IMR-90 (cell line): ENCODE data around the gene P2RY2. TPM values are rescaled to one million over a fixed set of nuclear protein-coding genes. Genes with fewer than 3 reads are reported as not detected.

Experiments used
- ATAC-seq: fragments of 200-7000 bp; cut with Tn5 transposase; 2 replicates; pipeline ENCODE4 v1.9.1; 2020; ENCODE audit warnings: low read depth, mild to moderate bottlenecking, moderate library complexity
- BruUV-seq: library from RNA; stranded (reverse); fragments of 400-500 nt; replicated peaks from 2 replicates; lab custom pipeline; 2021; lab: Mats Ljungman, UMichigan
- CTCF ChIA-PET: fragments of 300-600 bp; formaldehyde crosslinking; extraction: SDS; loops from one replicate; lab custom pipeline; 2021; ENCODE audit warnings: antibody characterized with exemption; lab: Yijun Ruan, JAX
- POLR2A ChIA-PET: fragments of 300-600 bp; sonication (Branson Sonifier 250); formaldehyde crosslinking; loops from one replicate; lab custom pipeline; 2022; ENCODE audit warnings: antibody characterized with exemption; ENCODE audit not compliant: unreplicated experiment; lab: Charles Lee
- DNase-seq: peaks from one replicate; pipeline ENCODE4 v3.0.0; 2013
- H2AFZ ChIP-seq: replicated peaks from 2 replicates; pipeline ENCODE3; 2013; ENCODE audit warnings: low read length, mild to moderate bottlenecking; ENCODE audit not compliant: poor library complexity
- H2AK5ac ChIP-seq: 2 replicates; pipeline ENCODE4 v1.6.1; 2013; ENCODE audit warnings: low read depth, low read length, inconsistent platforms
- H2AK9ac ChIP-seq: replicated peaks from 2 replicates; pipeline ENCODE3; 2013; ENCODE audit warnings: mild to moderate bottlenecking, low read depth, low read length, moderate library complexity; ENCODE audit not compliant: poor library complexity
- H2BK120ac ChIP-seq: 2 replicates; pipeline ENCODE4 v1.6.1; 2013; ENCODE audit warnings: low read depth, low read length, inconsistent platforms
- H2BK15ac ChIP-seq: 3 replicates; pipeline ENCODE4 v1.6.1; 2013; ENCODE audit warnings: low read depth, low read length, inconsistent platforms
- H2BK20ac ChIP-seq: 2 replicates; pipeline ENCODE4 v1.6.1; 2013; ENCODE audit warnings: low read depth, mild to moderate bottlenecking, inconsistent platforms, low read length, moderate library complexity
- H2BK5ac ChIP-seq: 2 replicates; pipeline ENCODE4 v1.6.1; 2013; ENCODE audit warnings: mild to moderate bottlenecking, low read depth, low read length, inconsistent platforms; ENCODE audit not compliant: poor library complexity, severe bottlenecking
- H3K14ac ChIP-seq: replicated peaks from 2 replicates; pipeline ENCODE4 v1.6.1; 2013; ENCODE audit warnings: low read depth, low read length, inconsistent platforms
- H3K18ac ChIP-seq: 2 replicates; pipeline ENCODE4 v1.6.1; 2013; ENCODE audit warnings: low read depth, low read length, control low read depth
- H3K23ac ChIP-seq: 2 replicates; pipeline ENCODE4 v1.6.1; 2013; ENCODE audit warnings: low read depth, low read length, inconsistent platforms
- H3K27ac ChIP-seq: 2 replicates; pipeline ENCODE4 v1.5.1; 2013; ENCODE audit warnings: mild to moderate bottlenecking, control low read depth, low read length; ENCODE audit not compliant: insufficient read depth
- H3K27me3 ChIP-seq: 2 replicates; pipeline ENCODE4 v1.6.1; 2013; ENCODE audit warnings: low read length; ENCODE audit not compliant: control insufficient read depth, insufficient read depth
- H3K36me3 ChIP-seq: 2 replicates; pipeline ENCODE4 v1.6.1; 2013; ENCODE audit warnings: low read length, mixed read lengths; ENCODE audit not compliant: control insufficient read depth, insufficient read depth
- H3K4ac ChIP-seq: 2 replicates; pipeline ENCODE4 v1.6.1; 2013; ENCODE audit warnings: low read depth, low read length, inconsistent platforms
- H3K4me1 ChIP-seq: 2 replicates; pipeline ENCODE4 v1.6.1; 2013; ENCODE audit warnings: low read length, mixed read lengths; ENCODE audit not compliant: control insufficient read depth, insufficient read depth
- H3K4me2 ChIP-seq: 2 replicates; pipeline ENCODE4 v1.6.1; 2013; ENCODE audit warnings: low read depth, mild to moderate bottlenecking, control low read depth, low read length, moderate library complexity
- H3K4me3 ChIP-seq: 2 replicates; pipeline ENCODE4 v1.5.1; 2013; ENCODE audit warnings: low read depth, mild to moderate bottlenecking, control low read depth, low read length, moderate library complexity; ENCODE audit not compliant: insufficient read depth
- H3K56ac ChIP-seq: 2 replicates; pipeline ENCODE4 v1.6.1; 2013; ENCODE audit warnings: low read length, inconsistent platforms; ENCODE audit not compliant: insufficient read depth; ENCODE audit errors: extremely low read depth
- H3K79me1 ChIP-seq, 2 experiments: 2 replicates each; pipeline ENCODE4 v1.6.1; 2013; ENCODE audit warnings: low read length in 2 of 2, inconsistent platforms in 1 of 2, low read depth in 1 of 2
- H3K9ac ChIP-seq: 2 replicates; pipeline ENCODE4 v1.6.1; 2013; ENCODE audit warnings: low read depth, low read length, control low read depth
- H3K9me1 ChIP-seq: 2 replicates; pipeline ENCODE4 v1.6.1; 2013; ENCODE audit warnings: low read length, inconsistent platforms; ENCODE audit not compliant: insufficient read depth
- H3K9me3 ChIP-seq: 2 replicates; pipeline ENCODE4 v1.6.1; 2013; ENCODE audit warnings: low read length; ENCODE audit not compliant: control insufficient read depth, insufficient read depth
- H4K20me1 ChIP-seq: 2 replicates; pipeline ENCODE4 v1.6.1; 2013; ENCODE audit warnings: low read length, inconsistent platforms; ENCODE audit not compliant: insufficient read depth
- H4K5ac ChIP-seq: 2 replicates; pipeline ENCODE4 v1.6.1; 2013; ENCODE audit warnings: mild to moderate bottlenecking, low read depth, low read length, control low read depth
- H4K8ac ChIP-seq, 2 experiments: 2 replicates each; pipeline ENCODE4 v1.6.1; 2013; ENCODE audit warnings: low read depth in 2 of 2, low read length in 2 of 2, control low read depth in 1 of 2, inconsistent platforms in 1 of 2
- H4K91ac ChIP-seq: 2 replicates; pipeline ENCODE4 v1.6.1; 2013; ENCODE audit warnings: low read depth, low read length, inconsistent platforms; ENCODE audit not compliant: insufficient read depth
- CTCF ChIP-seq: conservative IDR thresholded peaks from 2 replicates; pipeline ENCODE4 v1.5.1; 2012; ENCODE audit warnings: mild to moderate bottlenecking, low read depth, low read length, improper control_type of control experiment
- MAFK ChIP-seq: IDR thresholded peaks from 2 replicates; pipeline ENCODE4 v1.6.1; 2012; ENCODE audit warnings: low read depth, low read length, improper control_type of control experiment
- MAZ ChIP-seq: IDR thresholded peaks from 2 replicates; pipeline ENCODE4 v1.6.1; 2012; ENCODE audit warnings: low read depth, mild to moderate bottlenecking, low read length, improper control_type of control experiment, moderate library complexity, borderline replicate concordance
- MXI1 ChIP-seq: IDR thresholded peaks from 2 replicates; pipeline ENCODE4 v1.6.1; 2012; ENCODE audit warnings: low read depth, mild to moderate bottlenecking, low read length, moderate library complexity, borderline replicate concordance
- RAD21 ChIP-seq: IDR thresholded peaks from 2 replicates; pipeline ENCODE4 v1.6.1; 2012; ENCODE audit warnings: low read length, improper control_type of control experiment
- RFX5 ChIP-seq: IDR thresholded peaks from 2 replicates; pipeline ENCODE4 v1.8.0; 2012; ENCODE audit warnings: low read depth, mild to moderate bottlenecking, low read length, moderate library complexity
- WGBS, 2 experiments: methylation state at CpG; one replicate each; pipeline versions ENCODE4 v1.1.5 to v1.1.7; 2013; ENCODE audit warnings: missing lambda C conversion rate in 2 of 2; ENCODE audit not compliant: insufficient read length in 1 of 2; ENCODE audit errors: extremely low coverage in 2 of 2; 5-methylcytosine and 5-hydroxymethylcytosine counted together
- dilution Hi-C: fragments of 300-500 bp; cut with HindIII; formaldehyde crosslinking; loops from one replicate; pipeline ENCODE4 v1.14.3; 2018; ENCODE audit warnings: low sequenced_read_pairs; ENCODE audit not compliant: unreplicated experiment
- in situ Hi-C: fragments of 300-500 bp; cut with MboI; formaldehyde crosslinking; loops from 3 replicates; pipeline ENCODE4 v1.14.3; 2019; ENCODE audit warnings: low sequenced_read_pairs, inconsistent platforms, mixed read lengths
- intact Hi-C: fragments of 100-400 bp; cut with micrococcal nuclease; formaldehyde crosslinking; loops from 2 replicates; pipeline ENCODE4 v1.10.0; 2022
- polyA plus RNA-seq, 3 experiments: library from polyadenylated mRNA; depleted of rRNA; stranded (reverse); fragments of >200 nt; gene quantifications; 2 replicates each; pipeline ENCODE4 v1.2.3, GENCODE V29; 2012; ENCODE audit warnings: low replicate concordance in 1 of 3
- total RNA-seq: library from RNA; depleted of rRNA; stranded (reverse); fragments of >200 nt; gene quantifications from 2 replicates; pipeline ENCODE4 v1.2.3, GENCODE V29; 2012

Gene P2RY2
- total and polyA plus RNA-seq, 2 of the 4 experiments (the other 2 are of a cell fraction), result not detected

- Histone ChIP-seq H3K27me3 (peaks cover 25% of the 10 kb centered on the region), H4K5ac (peak overlapping the region; percentile 15; the same call in 1 of the 2 replicates), H2BK5ac (no peak overlapping the region), H3K4me1 (peaks cover 15% of the 10 kb centered on the region; the same call in 1 of the 2 replicates), H2AFZ (peak overlapping the region; percentile 83), H3K79me1 (no peaks in the 10 kb centered on the region), H3K4me2 (no peak overlapping the region; the same call in 1 of the 2 replicates), H3K36me3 (no peaks in the 10 kb centered on the region), H4K8ac (peak overlapping the region in 1 of 2 experiments; percentile 62; a peak in 1 of 4 replicates), H4K91ac (no peak overlapping the region), H2BK20ac (no peak overlapping the region), H3K4me3 (no peak overlapping the region), H3K9ac (no peak overlapping the region), H3K18ac (no peak overlapping the region), H3K4ac (no peak overlapping the region; the same call in 1 of the 2 replicates), H2BK120ac (no peak overlapping the region), H3K9me1 (no peaks in the 10 kb centered on the region), H3K27ac (no peak overlapping the region), H2BK15ac (no peak overlapping the region), H3K56ac (no peak overlapping the region), H3K14ac (0 out of 2 replicates have a peak overlapping the region, but pooled peaks have one; percentile 37), H3K23ac (no peak overlapping the region), H4K20me1 (no peaks in the 10 kb centered on the region), H3K9me3 (no peaks in the 10 kb centered on the region), H2AK5ac (peak overlapping the region; percentile 35; the same call in 1 of the 2 replicates), H2AK9ac (peak overlapping the region; percentile 16)
- TF ChIP-seq RAD21 (no peak), MAZ (no peak), MAFK (no peak), CTCF (no peak), MXI1 (no peak), RFX5 (no peak)
- ChIA-PET CTCF (no interaction called here), POLR2A (no interaction called here)
- dilution Hi-C loops (no loop called here), intact Hi-C loops (no loop called here), in situ Hi-C loops (no loop called here)
- no peak for DNase-seq
- no CpG with 5 or more reads among the region's 11 CpGs for whole genome bisulfite sequencing, 2 experiments
- peak; percentile 76 for ATAC-seq
- no TSS peak for BruUV-seq
Observed at GRCh38 chr11:73229321-73229895, 11.3 kb downstream of the P2RY2 start.
